ENCODE results near the gene TLR2. TPM values are rescaled to one million over a fixed set of nuclear protein-coding genes. Genes with fewer than 3 reads are reported as not detected.

Gene TLR2
- total and polyA plus RNA-seq, 7 experiments from 2014 or later = 1.0 to 84.2 (median 6.5) TPM

DNA sequence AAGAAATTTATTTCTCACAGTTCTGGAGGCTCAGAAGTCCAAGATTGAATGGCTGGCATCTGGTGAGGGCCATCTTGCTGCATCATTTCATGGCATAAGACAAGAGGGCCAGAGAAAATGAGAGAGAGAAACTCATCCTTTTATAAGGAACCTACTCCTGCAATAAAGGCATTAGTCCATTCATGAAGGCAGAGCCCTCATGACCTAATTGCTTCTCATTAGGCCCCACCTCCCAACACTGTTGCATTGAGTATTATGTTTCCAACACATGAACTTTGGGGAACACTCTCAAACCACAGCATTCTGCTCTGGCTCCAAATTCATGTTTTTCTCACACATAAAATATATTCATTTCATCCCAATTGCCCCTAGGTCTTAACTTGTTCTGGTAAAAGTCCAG is 61.6 kb downstream of the TLR2 start:
- POLR2A ChIA-PET = no interaction called here
- no peaks in the 10 kb centered on the region for H3K4me1 ChIP-seq (ENCODE audit: control insufficient read depth in 2 of 2, insufficient read depth in 2 of 2, low read length in 2 of 2)
- CTCF ChIA-PET = no interaction called here
- Mint-ChIP-seq H3K36me3 (peaks cover 2 to 48% (median 23%) of the 10 kb centered on the region in 5 donors), H3K27me3 (peaks cover 0 to 22% (median 0%) of the 10 kb centered on the region in 5 donors), H3K4me1 (peaks cover 0 to 7% (median 5%) of the 10 kb centered on the region in 7 donors), H3K4me3 (no peak overlapping the region), H3K9me3 (peaks cover 0 to 9% (median 4%) of the 10 kb centered on the region in 11 donors), H3K27ac (no peak overlapping the region)
- intact Hi-C loops (cut with micrococcal nuclease) = no loop called here
- DNase-seq (no peak), ATAC-seq (no peak)
- H3K9me3 ChIP-seq (ENCODE audit: control insufficient read depth in 2 of 3, low read length in 3 of 3) = no peaks in the 10 kb centered on the region
- no peak overlapping the region for H3K4me3 ChIP-seq (ENCODE audit: low read length)
- no peak overlapping the region for H3K27ac ChIP-seq (ENCODE audit: low read depth, low read length)
- H3K36me3 ChIP-seq (ENCODE audit: control insufficient read depth in 2 of 3, insufficient read depth in 3 of 3, low read length in 3 of 3) = no peaks in the 10 kb centered on the region
- H3K27me3 ChIP-seq (ENCODE audit: control insufficient read depth in 2 of 2, insufficient read depth in 2 of 2, low read length in 2 of 2) = no peaks in the 10 kb centered on the region

DNA sequence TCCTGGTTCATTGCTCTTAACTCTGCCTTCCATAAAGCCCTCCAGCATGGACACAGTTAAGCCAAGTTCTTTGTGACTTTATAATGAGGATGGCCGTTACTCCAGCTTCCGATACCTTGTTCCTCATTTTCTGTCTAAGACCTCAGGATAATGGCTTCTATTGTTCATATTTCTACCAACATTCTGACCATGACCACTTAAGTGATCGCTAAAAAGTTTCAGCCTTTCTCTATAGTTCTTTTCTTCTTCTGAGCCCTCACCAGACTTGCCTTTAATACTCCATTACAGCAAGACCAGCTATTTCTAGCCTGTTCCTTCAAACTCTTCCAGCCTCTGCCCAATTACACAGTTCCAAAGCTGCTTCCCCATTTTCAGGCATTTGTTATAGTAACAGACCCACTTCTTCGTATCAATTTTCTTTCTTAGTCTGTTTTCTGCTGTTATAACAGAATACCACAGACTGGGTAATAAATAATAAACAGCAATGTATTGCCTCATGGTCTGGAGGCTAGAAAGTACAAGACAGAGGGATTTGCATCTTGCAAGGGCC is 63.4 kb downstream of the TLR2 start:
- intact Hi-C loops (cut with micrococcal nuclease) = no loop called here
- Histone ChIP-seq H3K4me1 (ENCODE audit: control insufficient read depth in 2 of 2, insufficient read depth in 2 of 2, low read length in 2 of 2) (no peaks in the 10 kb centered on the region), H3K36me3 (ENCODE audit: control insufficient read depth in 2 of 3, insufficient read depth in 3 of 3, low read length in 3 of 3) (no peaks in the 10 kb centered on the region), H3K9me3 (ENCODE audit: control insufficient read depth in 2 of 3, low read length in 3 of 3) (no peaks in the 10 kb centered on the region), H3K27me3 (ENCODE audit: control insufficient read depth in 2 of 2, insufficient read depth in 2 of 2, low read length in 2 of 2) (no peaks in the 10 kb centered on the region), H3K27ac (ENCODE audit: low read depth, low read length) (no peak overlapping the region), H3K4me3 (ENCODE audit: low read length) (no peak overlapping the region)
- Mint-ChIP-seq H3K9me3 (no peaks in the 10 kb centered on the region), H3K27ac (no peak overlapping the region), H3K4me3 (no peak overlapping the region), H3K36me3 (peaks cover 0 to 39% (median 14%) of the 10 kb centered on the region in 5 donors), H3K4me1 (peaks cover 0 to 7% (median 5%) of the 10 kb centered on the region in 7 donors), H3K27me3 (peaks cover 0 to 28% (median 0%) of the 10 kb centered on the region in 5 donors)
- ChIA-PET CTCF (interaction anchor here (1.3 kb wide), 1 partner anchor 104 kb away, joined by 3 read pairs; no protein-coding TSS in a partner anchor), POLR2A (no interaction called here)
- DNase-seq (no peak), ATAC-seq (no peak)

GRCh38 chr4:153748378-153748777 is 64.3 kb downstream of the TLR2 start:
- H3K27ac Mint-ChIP-seq = no peak overlapping the region
- H3K27me3 Mint-ChIP-seq = peaks cover 0 to 28% (median 0%) of the 10 kb centered on the region in 5 donors
- intact Hi-C loops (cut with micrococcal nuclease) = no loop called here
- no peak overlapping the region for H3K4me3 Mint-ChIP-seq
- POLR2A ChIA-PET = interaction anchor here (0.6 kb wide), 1 partner anchor 403 kb away, joined by 3 read pairs; no protein-coding TSS in a partner anchor
- Histone ChIP-seq H3K4me1 (ENCODE audit: control insufficient read depth in 2 of 2, insufficient read depth in 2 of 2, low read length in 2 of 2) (no peaks in the 10 kb centered on the region), H3K36me3 (ENCODE audit: control insufficient read depth in 2 of 3, insufficient read depth in 3 of 3, low read length in 3 of 3) (no peaks in the 10 kb centered on the region), H3K9me3 (ENCODE audit: control insufficient read depth in 2 of 3, low read length in 3 of 3) (no peaks in the 10 kb centered on the region), H3K27ac (ENCODE audit: low read depth, low read length) (no peak overlapping the region), H3K4me3 (ENCODE audit: low read length) (no peak overlapping the region), H3K27me3 (ENCODE audit: control insufficient read depth in 2 of 2, insufficient read depth in 2 of 2, low read length in 2 of 2) (no peaks in the 10 kb centered on the region)
- ATAC-seq (no peak), DNase-seq (no peak)
- peaks cover 0 to 32% (median 7%) of the 10 kb centered on the region in 5 donors for H3K36me3 Mint-ChIP-seq
- no peaks in the 10 kb centered on the region for H3K9me3 Mint-ChIP-seq
- CTCF ChIA-PET = interaction anchor here (0.7 to 3.1 kb wide), 3 partner anchors 101 to 115 kb away, joined by 3 to 28 read pairs (median 4); no protein-coding TSS in a partner anchor
- peaks cover 0 to 15% (median 5%) of the 10 kb centered on the region in 7 donors for H3K4me1 Mint-ChIP-seq

GRCh38 chr4:153750197-153750817 is 66.2 kb downstream of the TLR2 start:
- Histone ChIP-seq H3K27ac (ENCODE audit: low read depth, low read length) (no peak overlapping the region), H3K9me3 (ENCODE audit: control insufficient read depth in 2 of 3, low read length in 3 of 3) (no peaks in the 10 kb centered on the region), H3K27me3 (ENCODE audit: control insufficient read depth in 2 of 2, insufficient read depth in 2 of 2, low read length in 2 of 2) (no peaks in the 10 kb centered on the region), H3K4me3 (ENCODE audit: low read length) (no peak overlapping the region), H3K4me1 (ENCODE audit: control insufficient read depth in 2 of 2, insufficient read depth in 2 of 2, low read length in 2 of 2) (peaks cover 0 to 12% of the 10 kb centered on the region in 2 donors), H3K36me3 (ENCODE audit: control insufficient read depth in 2 of 3, insufficient read depth in 3 of 3, low read length in 3 of 3) (no peaks in the 10 kb centered on the region)
- CTCF ChIA-PET = interaction anchor here (0.7 to 3.1 kb wide), 20 partner anchors 9 to 608 kb away, joined by 3 to 28 read pairs (median 4); no protein-coding TSS in a partner anchor
- H3K4me3 Mint-ChIP-seq = no peak overlapping the region
- POLR2A ChIA-PET = interaction anchor here (1.0 to 1.2 kb wide), 3 partner anchors 66 to 321 kb away, joined by 3 to 4 read pairs (median 3); partner anchors contain the start of gene TLR2
- DNase-seq (peak; percentile 37 to 78 (median 64)), ATAC-seq (peak; percentile 82)
- intact Hi-C loops (cut with micrococcal nuclease) = loop anchor here (1.0 to 10.0 kb wide), 12 partner anchors 65 to 668 kb away; partner anchors contain the start of genes MND1 (in 1 of the 2) and TMEM131L (in 1 of the 2)
- H3K27me3 Mint-ChIP-seq = peaks cover 0 to 32% (median 0%) of the 10 kb centered on the region in 5 donors
- peaks cover 0 to 23% (median 6%) of the 10 kb centered on the region in 5 donors for H3K36me3 Mint-ChIP-seq
- peaks cover 4 to 31% (median 17%) of the 10 kb centered on the region in 7 donors for H3K4me1 Mint-ChIP-seq
- H3K9me3 Mint-ChIP-seq = peaks cover 0 to 2% (median 0%) of the 10 kb centered on the region in 11 donors
- H3K27ac Mint-ChIP-seq = peak overlapping the region in 2 of 9 donors; percentile 26 to 45

DNA sequence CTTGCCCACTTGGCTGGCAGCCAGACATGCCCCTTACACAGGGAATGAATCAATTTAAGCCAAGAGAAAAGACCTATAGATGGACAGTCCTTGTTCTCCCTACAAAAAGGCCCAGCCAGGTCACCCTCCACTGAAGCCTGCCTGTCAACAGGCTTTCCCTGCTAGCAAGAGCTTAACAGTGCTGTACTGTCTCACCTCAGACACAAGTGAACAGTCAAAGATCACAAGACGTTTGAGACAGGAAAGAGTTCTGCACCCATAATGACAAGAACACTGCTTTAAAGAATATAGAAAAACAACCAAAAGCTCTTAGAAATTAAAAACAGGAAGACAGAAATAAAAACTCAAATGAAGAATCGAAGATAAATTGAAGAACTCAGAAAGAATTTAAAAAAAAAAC is 71.1 kb downstream of the TLR2 start:
- Mint-ChIP-seq H3K4me1 (peaks cover 8 to 70% (median 57%) of the 10 kb centered on the region in 7 donors), H3K9me3 (peaks cover 0 to 5% (median 0%) of the 10 kb centered on the region in 11 donors), H3K27me3 (peaks cover 0 to 49% (median 0%) of the 10 kb centered on the region in 5 donors), H3K4me3 (peak overlapping the region in 9 of 10 donors; percentile 38 to 82 (median 62)), H3K27ac (peak overlapping the region in 8 of 9 donors; percentile 85 to 98 (median 94)), H3K36me3 (peaks cover 0 to 5% (median 0%) of the 10 kb centered on the region in 5 donors)
- peak in 7 of 9 donors; percentile 21 to 71 (median 57) for DNase-seq
- intact Hi-C loops (cut with micrococcal nuclease) = loop anchor here in 1 of 2 donors (10.0 kb wide), 1 partner anchor 290 kb away; the partner anchor contains the start of gene TMEM131L
- Histone ChIP-seq H3K36me3 (ENCODE audit: control insufficient read depth in 2 of 3, insufficient read depth in 3 of 3, low read length in 3 of 3) (no peaks in the 10 kb centered on the region), H3K27ac (ENCODE audit: low read depth, low read length) (peak overlapping the region; percentile 69), H3K4me3 (ENCODE audit: low read length) (no peak overlapping the region), H3K9me3 (ENCODE audit: control insufficient read depth in 2 of 3, low read length in 3 of 3) (no peaks in the 10 kb centered on the region), H3K27me3 (ENCODE audit: control insufficient read depth in 2 of 2, insufficient read depth in 2 of 2, low read length in 2 of 2) (no peaks in the 10 kb centered on the region), H3K4me1 (ENCODE audit: control insufficient read depth in 2 of 2, insufficient read depth in 2 of 2, low read length in 2 of 2) (peaks cover 0 to 25% of the 10 kb centered on the region in 2 donors)
- CTCF ChIA-PET = interaction anchor here (1.0 kb wide), 1 partner anchor 31 kb away, joined by 3 read pairs; no protein-coding TSS in a partner anchor
- POLR2A ChIA-PET = no interaction called here
- ATAC-seq = peak; percentile 62
